ENCODE results near the gene SLC25A45.
A peak's percentile ranks its signal among the peaks of the same experiment; 100 is the strongest.
"Not testable (repeated sequence)": the region's sequence is repeated elsewhere in the genome, so short reads cannot be mapped to it uniquely, and the experiment has no call there.

Gene SLC25A45

GRCh38 chr11:65355013-65355775, 27.3 kb downstream of the SLC25A45 start:
- no peak for DNase-seq

GRCh38 chr11:65354265-65355012, 28.0 kb downstream of the SLC25A45 start, which contains the start of gene TIGD3:
Gene TIGD3 (plus strand): TSS chr11:65354751. CDS start chr11:65355809, 1,058 bp downstream.
- peak; percentile 94 for DNase-seq

- DNase-seq = no peak
These were observed 28.6 kb downstream of the SLC25A45 start for GRCh38 chr11:65353900-65354264.

GRCh38 chr11:65353376-65353775, 29.1 kb downstream of the SLC25A45 start:
- DNase-seq = no peak

- DNase-seq = no peak
These were observed 29.7 kb downstream of the SLC25A45 start for GRCh38 chr11:65352783-65353182.

- DNase-seq = no peak
These were observed 30.9 kb downstream of the SLC25A45 start for GRCh38 chr11:65351511-65351910.

GRCh38 chr11:65341856-65342255, 40.6 kb downstream of the SLC25A45 start:
- no peak for DNase-seq

- no peak for DNase-seq
These were observed 42.2 kb downstream of the SLC25A45 start for GRCh38 chr11:65340226-65340625.

GRCh38 chr11:65338676-65339075, 43.8 kb downstream of the SLC25A45 start:
- no peak for DNase-seq

GRCh38 chr11:65334696-65335295, 47.6 kb downstream of the SLC25A45 start:
- DNase-seq = no peak

- not testable (repeated sequence) for DNase-seq
These were observed 49.9 kb downstream of the SLC25A45 start for GRCh38 chr11:65332591-65332990.

GRCh38 chr11:65330544-65330943, 51.9 kb downstream of the SLC25A45 start:
- DNase-seq = no peak

GRCh38 chr11:65329944-65330403, 52.5 kb downstream of the SLC25A45 start:
- peak; percentile 49 for DNase-seq

- DNase-seq = no peak
These were observed 53.0 kb downstream of the SLC25A45 start for GRCh38 chr11:65329478-65329877.

GRCh38 chr11:65327021-65327420, 55.4 kb downstream of the SLC25A45 start:
- no peak for DNase-seq

- DNase-seq = no peak
These were observed 57.0 kb downstream of the SLC25A45 start for GRCh38 chr11:65325435-65325834.
